CD4-positive, alpha-beta T cell treated with Interferon gamma for 1 hour (primary cell): Measurements from ENCODE around the gene JAKMIP1.

ENCODE experiments used
- DNase-seq: peaks from one replicate; pipeline ENCODE4 v3.0.0-alpha.2; 2020

Gene JAKMIP1

DNA sequence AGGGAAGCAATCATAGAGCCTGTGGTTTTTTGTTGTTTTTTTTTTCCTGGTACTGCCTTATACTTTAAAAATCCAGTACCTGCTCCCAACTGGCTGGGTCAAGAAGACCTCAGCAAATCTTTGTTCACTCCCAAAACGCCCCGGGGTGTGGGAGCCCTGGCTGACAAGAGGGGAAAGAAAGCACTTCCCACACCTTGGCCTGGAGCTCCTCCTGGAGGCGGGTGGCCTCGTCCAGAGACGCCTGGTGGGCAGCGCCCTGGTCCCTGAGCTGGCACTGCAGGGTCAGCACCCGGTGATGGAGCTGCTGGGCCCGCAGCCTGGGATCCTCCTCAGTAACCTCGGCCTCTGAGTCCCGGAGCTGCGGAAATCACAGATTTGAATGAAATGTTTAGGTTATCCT lies 220.4 kb downstream of the JAKMIP1 start:
- no peak for DNase-seq

DNA sequence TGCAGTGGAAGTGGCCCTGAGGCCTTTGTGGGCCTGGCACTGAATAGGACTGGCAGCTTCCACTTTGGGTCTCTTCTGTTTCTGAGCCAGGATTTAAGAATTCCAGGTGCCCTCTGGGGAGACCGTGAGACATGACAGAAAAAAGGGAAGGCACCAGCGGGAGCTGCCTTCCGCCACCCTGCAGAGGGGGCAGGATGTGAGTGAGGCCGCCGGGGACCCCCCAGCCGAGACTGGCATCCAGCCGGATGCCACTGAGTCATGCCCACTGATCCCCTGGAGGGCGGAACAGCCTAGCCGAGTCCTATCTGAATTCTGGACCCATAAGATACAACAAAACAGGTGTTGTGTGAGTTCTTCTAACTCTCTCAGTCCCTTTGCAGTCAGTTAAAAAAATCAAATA lies 223.4 kb downstream of the JAKMIP1 start:
- DNase-seq = no peak

DNA sequence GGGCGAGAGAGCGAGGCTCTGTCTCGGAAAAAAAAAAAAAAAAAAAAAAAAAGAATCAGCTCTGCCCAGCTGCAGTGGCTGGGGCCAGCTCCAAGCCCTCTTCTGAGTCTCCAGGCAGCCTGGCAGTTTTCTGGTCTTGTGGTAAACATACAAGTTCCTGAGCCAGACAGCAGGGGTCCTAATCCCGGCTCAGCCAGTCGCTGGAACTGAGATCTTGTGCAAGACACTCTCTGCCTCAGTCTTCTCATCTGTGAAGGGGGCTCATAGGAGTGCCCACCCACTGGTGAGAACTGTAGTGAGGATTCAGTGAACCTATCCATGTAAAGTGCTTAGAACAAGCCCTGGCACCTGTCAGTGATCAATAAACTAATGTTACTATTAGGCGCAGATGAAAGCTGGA lies 223.9 kb downstream of the JAKMIP1 start:
- no peak for DNase-seq
